ENCODE measurements around the gene MAML2. TPM values are rescaled to one million over a fixed set of nuclear protein-coding genes. Genes with fewer than 3 reads are reported as not detected.
A peak's percentile ranks its signal among the peaks of the same experiment; 100 is the strongest.

The MAML2 gene
- total and polyA plus RNA-seq, 2 experiments from 2014 or later = 4.7 to 15.3 TPM

DNA sequence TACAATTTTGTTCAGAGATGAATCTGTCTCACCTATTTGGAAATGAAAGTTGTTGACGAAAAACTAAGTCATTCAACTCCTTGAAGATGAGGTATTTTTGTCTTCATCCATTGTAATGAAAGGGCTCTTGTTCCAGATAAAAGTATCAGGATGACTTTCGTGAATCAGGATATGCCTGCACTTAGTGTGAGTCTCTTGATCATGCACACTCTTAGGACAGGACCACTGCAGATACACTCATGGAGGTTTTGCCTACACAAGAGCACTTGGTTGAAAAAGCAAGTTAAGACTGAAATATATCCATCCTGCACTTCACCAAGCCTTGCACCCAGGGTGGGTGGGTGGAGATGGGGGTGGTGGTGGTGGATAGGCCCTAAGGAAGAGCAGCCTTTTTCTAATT is 298.2 kb downstream of the MAML2 start:
- no peaks in the 10 kb centered on the region for H3K27me3 ChIP-seq
- H3K4me2 ChIP-seq = no peak overlapping the region
- H3K9me3 ChIP-seq (ENCODE audit: low read depth) = no peaks in the 10 kb centered on the region
- no peak overlapping the region for H3K4me3 ChIP-seq
- peaks cover 25% of the 10 kb centered on the region for H3K79me2 ChIP-seq
- H3K36me3 ChIP-seq (replicated peaks; ENCODE audit: insufficient read depth, low read depth) = no peaks in the 10 kb centered on the region
- no peak for DNase-seq (ENCODE audit: low spot score)
- no peaks in the 10 kb centered on the region for H4K20me1 ChIP-seq (ENCODE audit: insufficient read depth, poor library complexity, severe bottlenecking)
- H3K4me1 ChIP-seq (ENCODE audit: insufficient read depth) = peaks cover 18% of the 10 kb centered on the region
- WGBS (ENCODE audit: low lambda C conversion rate, missing lambda C conversion rate) = 98% methylated on average over 2 of the region's 2 CpGs
- no peak overlapping the region for H2AFZ ChIP-seq
- no peak for TF ChIP-seq EZH2phosphoT487 (IDR thresholded peaks at IDR 0.05; ENCODE audit: low read depth, severe bottlenecking, unreplicated experiment)
- TF ChIP-seq, protein P1, sequence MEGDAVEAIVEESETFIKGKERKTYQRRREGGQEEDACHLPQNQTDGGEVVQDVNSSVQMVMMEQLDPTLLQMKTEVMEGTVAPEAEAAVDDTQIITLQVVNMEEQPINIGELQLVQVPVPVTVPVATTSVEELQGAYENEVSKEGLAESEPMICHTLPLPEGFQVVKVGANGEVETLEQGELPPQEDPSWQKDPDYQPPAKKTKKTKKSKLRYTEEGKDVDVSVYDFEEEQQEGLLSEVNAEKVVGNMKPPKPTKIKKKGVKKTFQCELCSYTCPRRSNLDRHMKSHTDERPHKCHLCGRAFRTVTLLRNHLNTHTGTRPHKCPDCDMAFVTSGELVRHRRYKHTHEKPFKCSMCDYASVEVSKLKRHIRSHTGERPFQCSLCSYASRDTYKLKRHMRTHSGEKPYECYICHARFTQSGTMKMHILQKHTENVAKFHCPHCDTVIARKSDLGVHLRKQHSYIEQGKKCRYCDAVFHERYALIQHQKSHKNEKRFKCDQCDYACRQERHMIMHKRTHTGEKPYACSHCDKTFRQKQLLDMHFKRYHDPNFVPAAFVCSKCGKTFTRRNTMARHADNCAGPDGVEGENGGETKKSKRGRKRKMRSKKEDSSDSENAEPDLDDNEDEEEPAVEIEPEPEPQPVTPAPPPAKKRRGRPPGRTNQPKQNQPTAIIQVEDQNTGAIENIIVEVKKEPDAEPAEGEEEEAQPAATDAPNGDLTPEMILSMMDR (IDR thresholded peaks at IDR 0.05; ENCODE audit: poor library complexity) = no peak
- TF ChIP-seq EZH2 (IDR thresholded peaks at IDR 0.05; ENCODE audit: borderline replicate concordance) = no peak
- no peaks in the 10 kb centered on the region for H3K9me2 ChIP-seq (replicated peaks; ENCODE audit: insufficient read depth)
- H3K27ac ChIP-seq = no peak overlapping the region

DNA sequence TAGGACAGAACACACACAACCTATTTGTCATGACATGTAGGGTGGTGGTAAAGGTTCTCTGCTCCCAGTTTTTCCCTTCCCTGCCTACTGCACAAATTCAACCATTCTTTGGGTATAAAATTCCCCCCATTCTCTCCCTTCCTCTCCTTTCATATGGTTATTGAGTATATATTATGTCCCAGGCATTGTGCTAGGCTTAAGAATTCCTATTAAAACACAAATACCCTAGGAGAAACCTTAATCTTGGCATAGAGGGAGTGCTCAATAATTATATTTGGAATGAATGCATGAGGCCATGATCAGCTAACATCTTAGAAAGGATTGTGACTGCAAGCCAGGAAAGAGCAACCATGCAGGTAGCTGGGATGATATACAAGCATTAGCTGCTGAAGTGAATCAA is 298.7 kb downstream of the MAML2 start:
- no peaks in the 10 kb centered on the region for H3K27me3 ChIP-seq
- H3K4me1 ChIP-seq (ENCODE audit: insufficient read depth) = peaks cover 13% of the 10 kb centered on the region
- H3K4me3 ChIP-seq = no peak overlapping the region
- H2AFZ ChIP-seq = no peak overlapping the region
- no peaks in the 10 kb centered on the region for H3K9me3 ChIP-seq (ENCODE audit: low read depth)
- no peak for TF ChIP-seq EZH2 (IDR thresholded peaks at IDR 0.05; ENCODE audit: borderline replicate concordance)
- TF ChIP-seq EZH2phosphoT487 (IDR thresholded peaks at IDR 0.05; ENCODE audit: low read depth, severe bottlenecking, unreplicated experiment) = no peak
- TF ChIP-seq, protein P1 (IDR thresholded peaks at IDR 0.05; ENCODE audit: poor library complexity) = no peak
- H4K20me1 ChIP-seq (ENCODE audit: insufficient read depth, poor library complexity, severe bottlenecking) = no peaks in the 10 kb centered on the region
- peaks cover 25% of the 10 kb centered on the region for H3K79me2 ChIP-seq
- H3K9me2 ChIP-seq (replicated peaks; ENCODE audit: insufficient read depth) = no peaks in the 10 kb centered on the region
- no peak for DNase-seq (ENCODE audit: low spot score)
- H3K36me3 ChIP-seq (replicated peaks; ENCODE audit: insufficient read depth, low read depth) = no peaks in the 10 kb centered on the region
- no peak overlapping the region for H3K4me2 ChIP-seq
- H3K27ac ChIP-seq = no peak overlapping the region

DNA sequence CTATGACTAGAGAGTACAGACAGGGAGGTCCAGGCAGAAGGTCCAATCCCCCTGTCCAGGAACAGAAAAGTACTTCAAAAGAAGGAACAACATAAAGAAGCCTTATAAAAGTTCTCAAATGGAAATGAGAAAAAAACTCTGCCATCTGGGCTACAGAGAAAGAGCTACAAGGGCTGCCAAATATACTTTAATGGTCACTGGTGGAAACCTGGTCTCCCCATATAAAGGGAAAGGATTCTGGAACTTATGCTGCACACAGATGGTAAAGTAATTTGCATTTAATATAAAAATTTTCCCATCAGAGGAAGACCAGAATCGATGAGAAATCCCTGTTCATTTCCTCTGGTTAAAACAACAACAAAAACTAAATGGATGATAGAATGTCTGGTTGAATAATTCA is 299.7 kb downstream of the MAML2 start:
- Histone ChIP-seq H3K36me3 (replicated peaks; ENCODE audit: insufficient read depth, low read depth) (no peaks in the 10 kb centered on the region), H3K79me2 (peaks cover 16% of the 10 kb centered on the region), H3K9me2 (replicated peaks; ENCODE audit: insufficient read depth) (no peaks in the 10 kb centered on the region), H3K4me3 (no peak overlapping the region), H3K27ac (no peak overlapping the region), H3K4me1 (ENCODE audit: insufficient read depth) (peaks cover 9% of the 10 kb centered on the region), H3K27me3 (no peaks in the 10 kb centered on the region), H2AFZ (no peak overlapping the region), H3K9me3 (ENCODE audit: low read depth) (no peaks in the 10 kb centered on the region), H4K20me1 (ENCODE audit: insufficient read depth, poor library complexity, severe bottlenecking) (no peaks in the 10 kb centered on the region), H3K4me2 (no peak overlapping the region)
- WGBS (ENCODE audit: low lambda C conversion rate, missing lambda C conversion rate) = 59% methylated on average over 1 of the region's 1 CpG
- no peak for DNase-seq (ENCODE audit: low spot score)
- TF ChIP-seq EZH2phosphoT487 (IDR thresholded peaks at IDR 0.05; ENCODE audit: low read depth, severe bottlenecking, unreplicated experiment) (no peak), EZH2 (IDR thresholded peaks at IDR 0.05; ENCODE audit: borderline replicate concordance) (no peak)
- TF ChIP-seq, protein P1 (IDR thresholded peaks at IDR 0.05; ENCODE audit: poor library complexity) = no peak

DNA sequence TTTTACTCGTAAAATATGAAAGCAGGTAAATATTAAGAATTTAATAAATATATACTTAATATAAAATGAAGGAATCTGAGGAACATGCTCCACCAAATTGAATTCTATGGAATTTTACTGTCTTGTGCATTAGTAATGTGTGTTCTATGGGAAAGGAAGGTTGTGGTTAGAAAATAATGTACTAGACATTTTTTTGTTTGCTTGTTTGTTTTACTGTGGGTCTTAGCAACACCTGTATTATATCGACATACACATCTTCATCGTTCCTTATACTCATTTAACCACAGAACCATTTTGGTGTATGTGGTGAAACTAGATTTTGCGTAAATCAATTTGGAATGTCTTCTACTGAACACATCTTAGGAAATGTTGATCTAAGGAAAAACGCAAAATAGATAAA is 304.9 kb downstream of the MAML2 start:
- Histone ChIP-seq H3K4me1 (ENCODE audit: insufficient read depth) (peaks cover 19% of the 10 kb centered on the region), H3K9me3 (ENCODE audit: low read depth) (no peaks in the 10 kb centered on the region), H3K79me2 (no peaks in the 10 kb centered on the region), H3K4me2 (peak overlapping the region; percentile 48), H4K20me1 (ENCODE audit: insufficient read depth, poor library complexity, severe bottlenecking) (no peaks in the 10 kb centered on the region), H3K4me3 (no peak overlapping the region), H3K27ac (no peak overlapping the region), H3K9me2 (replicated peaks; ENCODE audit: insufficient read depth) (no peaks in the 10 kb centered on the region), H2AFZ (no peak overlapping the region), H3K36me3 (replicated peaks; ENCODE audit: insufficient read depth, low read depth) (no peaks in the 10 kb centered on the region), H3K27me3 (no peaks in the 10 kb centered on the region)
- no peak for TF ChIP-seq EZH2phosphoT487 (IDR thresholded peaks at IDR 0.05; ENCODE audit: low read depth, severe bottlenecking, unreplicated experiment)
- TF ChIP-seq, protein P1 (IDR thresholded peaks at IDR 0.05; ENCODE audit: poor library complexity) = no peak
- 91% methylated on average over 5 of the region's 5 CpGs for WGBS (ENCODE audit: low lambda C conversion rate, missing lambda C conversion rate)
- DNase-seq (ENCODE audit: low spot score) = no peak

Data from hepatocyte (in vitro differentiated cells).